Stimulated activated CD8-positive, alpha-beta memory T cell treated with anti-CD3 and anti-CD28 coated beads, Interleukin-12 subunit alpha, Interleukin-12 subunit beta, amount 100 ng/mL, for 4 hours (primary cell): ENCODE data around the gene APAF1.

ENCODE experiments used
- DNase-seq: peaks from one replicate; pipeline ENCODE4 v3.0.0-alpha.2; 2020; ENCODE audit warnings: low read depth

The APAF1 gene

GRCh38 chr12:98763656-98764055 lies 118.6 kb downstream of the APAF1 start:
- DNase-seq, result no peak

DNA sequence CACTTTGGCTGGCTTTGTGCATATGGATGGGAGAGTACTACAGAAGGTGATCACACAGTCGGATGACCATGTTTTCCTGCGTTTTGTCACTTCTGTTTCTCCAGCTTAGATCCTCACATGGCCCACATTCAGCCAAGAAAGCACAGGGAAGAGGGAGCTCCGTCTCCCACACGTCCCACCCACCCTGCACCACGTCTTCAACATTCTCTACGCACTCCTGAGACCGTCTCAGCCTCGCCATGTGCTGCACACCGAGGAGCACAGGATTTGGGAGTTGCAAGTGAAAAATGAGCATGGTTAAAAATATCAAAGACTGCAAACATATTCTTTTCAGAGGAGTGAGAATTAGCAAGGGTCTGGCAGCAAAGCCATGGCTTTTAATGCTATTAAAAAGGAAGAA lies 122.2 kb downstream of the APAF1 start:
- no peak for DNase-seq

DNA sequence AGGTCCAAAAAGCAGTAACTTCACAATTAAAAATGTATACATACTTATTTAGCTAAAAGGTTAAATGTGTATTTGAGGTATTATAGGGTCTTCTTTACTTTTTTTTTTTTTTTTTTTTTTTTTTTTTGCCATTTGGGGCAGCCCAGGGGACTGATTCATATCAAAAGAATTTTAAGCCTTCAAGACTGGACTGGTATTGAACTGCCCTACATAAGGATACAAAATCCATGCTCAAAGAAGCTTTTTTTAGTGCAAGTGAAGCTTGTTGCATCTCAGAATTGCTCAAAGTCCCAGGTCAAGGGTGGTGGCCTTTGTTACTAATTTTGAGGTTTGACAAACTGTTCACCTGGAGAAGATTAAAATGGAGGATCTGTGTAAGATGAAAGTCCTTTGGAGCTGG lies 124.0 kb downstream of the APAF1 start:
- no peak for DNase-seq

DNA sequence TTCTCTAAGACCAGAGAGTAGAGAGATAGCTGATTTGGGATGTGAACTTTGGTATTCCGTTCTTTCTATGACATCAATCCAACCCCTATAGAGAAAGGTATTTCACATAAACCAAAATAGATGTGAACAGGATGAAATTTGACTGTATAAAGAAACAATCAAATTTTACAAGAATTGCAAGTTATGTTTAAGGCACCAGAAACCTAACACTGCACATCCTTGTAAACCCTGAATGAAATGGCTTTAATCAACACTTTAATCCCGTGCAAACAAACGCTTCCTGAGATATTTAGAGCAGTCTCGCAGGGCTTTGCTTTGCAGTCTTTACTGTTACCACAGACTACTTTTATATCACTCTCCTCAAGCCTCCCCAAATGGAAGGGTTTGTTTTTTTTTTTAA lies 125.1 kb downstream of the APAF1 start:
- DNase-seq, result no peak

GRCh38 chr12:98771811-98772752 lies 127.0 kb downstream of the APAF1 start:
- no peak for DNase-seq

DNA sequence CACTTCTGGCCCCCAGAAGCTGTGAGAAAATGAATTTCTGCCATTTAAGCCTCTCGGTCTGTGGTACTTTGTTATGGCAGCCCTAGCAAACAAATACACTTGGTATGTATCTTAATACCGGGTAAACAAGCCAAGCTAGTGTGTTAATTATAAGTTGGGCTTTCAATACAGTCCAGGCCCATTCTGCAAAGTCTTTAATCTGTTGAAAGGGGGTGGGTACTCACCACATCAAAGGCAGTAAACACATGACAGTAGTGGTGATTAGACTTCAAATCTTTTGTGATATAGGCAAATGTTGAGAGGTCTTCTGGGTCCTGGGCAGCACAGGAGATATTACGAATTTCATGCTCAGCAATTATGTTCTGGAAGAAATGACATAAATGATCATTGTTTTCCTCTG lies 127.7 kb downstream of the APAF1 start:
- DNase-seq, result no peak

- DNase-seq, result no peak
Observed at GRCh38 chr12:98780261-98780660, 135.2 kb downstream of the APAF1 start.

DNA sequence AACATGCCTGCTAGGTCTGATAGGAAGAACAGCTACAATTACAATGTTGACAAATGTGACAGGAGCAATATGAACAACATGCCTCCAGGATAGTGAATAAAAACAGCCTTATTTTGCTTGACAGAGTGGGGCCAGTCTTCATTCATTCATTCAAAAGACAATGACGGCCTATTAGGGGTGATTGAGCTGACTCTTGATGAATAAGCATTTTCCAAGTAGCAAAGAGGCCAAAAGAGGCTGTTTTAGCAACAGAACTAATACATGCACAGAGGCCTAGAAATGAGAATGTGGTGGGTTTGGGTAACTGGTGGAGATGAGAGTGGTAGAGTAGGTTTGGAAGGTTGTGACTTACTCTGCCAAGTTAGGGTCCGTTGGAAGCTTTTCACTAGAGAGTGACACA lies 138.3 kb downstream of the APAF1 start:
- no peak for DNase-seq
